Measurements from ENCODE around the gene SCGB1A1. TPM values are rescaled to one million over a fixed set of nuclear protein-coding genes. Genes with fewer than 3 reads are reported as not detected.

The SCGB1A1 gene
- total RNA-seq, 2 experiments from 2014 or later, result not detected

DNA sequence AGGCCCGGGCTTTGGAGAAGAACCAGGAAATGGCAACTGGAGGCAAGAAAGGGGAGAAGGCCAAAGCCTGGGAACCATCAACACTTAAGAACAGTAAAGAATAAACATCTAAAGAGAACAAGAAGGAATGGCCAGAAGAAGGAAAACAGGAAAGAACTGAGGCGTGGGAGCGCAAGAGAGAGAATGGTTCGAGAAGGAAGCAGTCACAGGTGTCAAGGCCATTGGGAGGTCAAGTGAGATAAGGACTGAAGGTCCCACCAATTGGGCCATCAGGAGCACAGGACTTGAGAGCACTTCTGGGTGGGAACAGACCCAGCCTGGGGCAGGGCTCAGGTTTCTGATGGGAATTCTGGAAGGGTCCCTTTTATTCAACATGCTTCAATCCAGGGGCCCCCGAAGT is 697 bp upstream of the SCGB1A1 start:
- BruUV-seq (replicated peaks), result no TSS peak
- no peaks in the 10 kb centered on the region for H3K4me1 ChIP-seq (ENCODE audit: insufficient read depth, low read length, poor library complexity, severe bottlenecking)
- H3K9me3 ChIP-seq (ENCODE audit: low read length), result no peaks in the 10 kb centered on the region
- no peak for DNase-seq (ENCODE audit: low spot score)
- POLR2A ChIA-PET, result no interaction called here
- no peaks in the 10 kb centered on the region for H3K36me3 ChIP-seq (ENCODE audit: insufficient read depth, low read length)
- H3K4me3 ChIP-seq (ENCODE audit: low read depth, low read length, poor library complexity, severe bottlenecking), result no peak overlapping the region
- intact Hi-C loops (cut with micrococcal nuclease; ENCODE audit: unreplicated experiment), result no loop called here
- H3K9me2 ChIP-seq (ENCODE audit: insufficient read depth, low read length), result no peaks in the 10 kb centered on the region
- H2AFZ ChIP-seq (ENCODE audit: low read length), result no peak overlapping the region
- H3K79me2 ChIP-seq (ENCODE audit: insufficient read depth, low read depth, low read length), result no peaks in the 10 kb centered on the region
- H3K27ac ChIP-seq (ENCODE audit: low read depth, low read length, poor library complexity, severe bottlenecking), result no peak overlapping the region
- H4K20me1 ChIP-seq (ENCODE audit: insufficient read depth, low read length), result no peaks in the 10 kb centered on the region
- no peak overlapping the region for H3K4me2 ChIP-seq (ENCODE audit: low read length)
- no peak for TF ChIP-seq EZH2phosphoT487 (IDR thresholded peaks at IDR 0.05; ENCODE audit: borderline replicate concordance, low read depth, low read length)
- TF ChIP-seq, protein P1, sequence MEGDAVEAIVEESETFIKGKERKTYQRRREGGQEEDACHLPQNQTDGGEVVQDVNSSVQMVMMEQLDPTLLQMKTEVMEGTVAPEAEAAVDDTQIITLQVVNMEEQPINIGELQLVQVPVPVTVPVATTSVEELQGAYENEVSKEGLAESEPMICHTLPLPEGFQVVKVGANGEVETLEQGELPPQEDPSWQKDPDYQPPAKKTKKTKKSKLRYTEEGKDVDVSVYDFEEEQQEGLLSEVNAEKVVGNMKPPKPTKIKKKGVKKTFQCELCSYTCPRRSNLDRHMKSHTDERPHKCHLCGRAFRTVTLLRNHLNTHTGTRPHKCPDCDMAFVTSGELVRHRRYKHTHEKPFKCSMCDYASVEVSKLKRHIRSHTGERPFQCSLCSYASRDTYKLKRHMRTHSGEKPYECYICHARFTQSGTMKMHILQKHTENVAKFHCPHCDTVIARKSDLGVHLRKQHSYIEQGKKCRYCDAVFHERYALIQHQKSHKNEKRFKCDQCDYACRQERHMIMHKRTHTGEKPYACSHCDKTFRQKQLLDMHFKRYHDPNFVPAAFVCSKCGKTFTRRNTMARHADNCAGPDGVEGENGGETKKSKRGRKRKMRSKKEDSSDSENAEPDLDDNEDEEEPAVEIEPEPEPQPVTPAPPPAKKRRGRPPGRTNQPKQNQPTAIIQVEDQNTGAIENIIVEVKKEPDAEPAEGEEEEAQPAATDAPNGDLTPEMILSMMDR (conservative IDR thresholded peaks at IDR 0.05; ENCODE audit: low read length), result no peak
- CTCF ChIA-PET (ENCODE audit: unreplicated experiment), result no interaction called here

DNA sequence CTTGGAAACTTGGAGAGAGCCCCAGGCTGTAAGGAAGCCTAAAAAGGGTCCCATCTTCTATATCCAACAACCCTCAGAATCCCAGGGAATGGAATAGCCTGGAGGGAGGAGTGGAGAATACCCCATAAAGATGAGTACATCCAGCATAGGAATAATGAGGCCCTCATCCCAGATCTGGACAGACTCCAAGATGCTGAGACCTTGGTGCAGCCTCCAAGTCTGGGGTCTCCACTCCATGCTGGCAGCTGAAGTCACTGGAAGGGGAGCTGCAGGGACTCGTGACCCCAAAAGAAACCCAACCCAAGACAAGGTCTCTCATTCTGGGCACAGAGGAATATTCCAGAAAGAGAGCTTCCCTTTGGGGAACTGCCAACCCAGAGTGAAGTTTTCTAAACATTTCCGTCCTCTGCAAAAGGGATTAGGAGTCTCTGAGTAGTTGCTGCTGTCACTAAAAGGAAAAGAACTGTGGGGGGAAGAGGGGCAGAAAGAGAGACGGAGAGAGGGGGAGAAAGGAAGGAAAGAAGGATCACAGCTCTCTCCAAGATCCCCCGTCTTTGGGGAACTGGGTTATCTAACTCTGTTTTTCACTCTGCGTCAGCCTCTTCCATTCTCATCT is 589 bp downstream of the SCGB1A1 start:
- Histone ChIP-seq H3K4me3 (ENCODE audit: low read depth, low read length, poor library complexity, severe bottlenecking) (no peak overlapping the region), H3K27ac (ENCODE audit: low read depth, low read length, poor library complexity, severe bottlenecking) (no peak overlapping the region), H2AFZ (ENCODE audit: low read length) (no peak overlapping the region), H3K36me3 (ENCODE audit: insufficient read depth, low read length) (no peaks in the 10 kb centered on the region), H3K79me2 (ENCODE audit: insufficient read depth, low read depth, low read length) (no peaks in the 10 kb centered on the region), H3K9me2 (ENCODE audit: insufficient read depth, low read length) (no peaks in the 10 kb centered on the region), H3K4me1 (ENCODE audit: insufficient read depth, low read length, poor library complexity, severe bottlenecking) (no peaks in the 10 kb centered on the region), H4K20me1 (ENCODE audit: insufficient read depth, low read length) (no peaks in the 10 kb centered on the region), H3K9me3 (ENCODE audit: low read length) (no peaks in the 10 kb centered on the region), H3K4me2 (ENCODE audit: low read length) (no peak overlapping the region)
- no TSS peak for BruUV-seq (replicated peaks)
- CTCF ChIA-PET (ENCODE audit: unreplicated experiment), result no interaction called here
- POLR2A ChIA-PET, result interaction anchor here (0.6 to 0.7 kb wide), 2 partner anchors 10 to 685 kb away, joined by 3 read pairs; no protein-coding TSS in a partner anchor
- DNase-seq (ENCODE audit: low spot score), result no peak
- TF ChIP-seq, protein P1 (conservative IDR thresholded peaks at IDR 0.05; ENCODE audit: low read length), result no peak
- no peak for TF ChIP-seq EZH2phosphoT487 (IDR thresholded peaks at IDR 0.05; ENCODE audit: borderline replicate concordance, low read depth, low read length)
- intact Hi-C loops (cut with micrococcal nuclease; ENCODE audit: unreplicated experiment), result no loop called here

DNA sequence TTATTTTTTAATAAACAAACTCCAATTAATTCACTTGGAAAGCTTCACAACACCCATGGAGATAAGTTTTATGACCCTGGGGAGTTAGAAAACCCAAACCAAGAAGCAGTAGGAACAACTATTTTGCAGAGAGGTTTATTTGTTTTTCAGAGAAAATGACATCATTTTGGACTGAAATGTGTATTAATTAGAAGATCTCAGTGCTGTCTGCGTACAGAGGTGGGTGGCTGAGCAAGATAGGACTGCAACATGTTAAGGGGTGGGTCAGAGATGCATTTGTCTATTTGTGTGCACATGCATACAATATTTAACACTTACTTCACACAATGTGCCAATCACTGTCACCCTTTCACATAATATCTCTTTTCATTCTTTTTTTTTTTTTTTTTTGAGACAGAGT is 1.1 kb downstream of the SCGB1A1 start:
- CTCF ChIA-PET (ENCODE audit: unreplicated experiment), result no interaction called here
- Histone ChIP-seq H3K9me3 (ENCODE audit: low read length) (no peaks in the 10 kb centered on the region), H2AFZ (ENCODE audit: low read length) (no peak overlapping the region), H3K9me2 (ENCODE audit: insufficient read depth, low read length) (no peaks in the 10 kb centered on the region), H3K27ac (ENCODE audit: low read depth, low read length, poor library complexity, severe bottlenecking) (no peak overlapping the region), H3K4me1 (ENCODE audit: insufficient read depth, low read length, poor library complexity, severe bottlenecking) (no peaks in the 10 kb centered on the region), H3K79me2 (ENCODE audit: insufficient read depth, low read depth, low read length) (no peaks in the 10 kb centered on the region), H3K4me2 (ENCODE audit: low read length) (no peak overlapping the region), H4K20me1 (ENCODE audit: insufficient read depth, low read length) (no peaks in the 10 kb centered on the region), H3K36me3 (ENCODE audit: insufficient read depth, low read length) (no peaks in the 10 kb centered on the region), H3K4me3 (ENCODE audit: low read depth, low read length, poor library complexity, severe bottlenecking) (no peak overlapping the region)
- TF ChIP-seq, protein P1 (conservative IDR thresholded peaks at IDR 0.05; ENCODE audit: low read length), result no peak
- no peak for TF ChIP-seq EZH2phosphoT487 (IDR thresholded peaks at IDR 0.05; ENCODE audit: borderline replicate concordance, low read depth, low read length)
- BruUV-seq (replicated peaks), result no TSS peak
- no peak for DNase-seq (ENCODE audit: low spot score)
- intact Hi-C loops (cut with micrococcal nuclease; ENCODE audit: unreplicated experiment), result no loop called here
- POLR2A ChIA-PET, result interaction anchor here (0.6 to 0.7 kb wide), 3 partner anchors 10 to 684 kb away, joined by 3 read pairs; no protein-coding TSS in a partner anchor
